Astrocyte of the hippocampus (primary cell): ENCODE results near the gene VAT1L.

Experiments
- DNase-seq: peaks from one replicate; pipeline ENCODE4 v3.0.0; 2011; ENCODE audit warnings: low read depth, low spot score

VAT1L gene

DNA sequence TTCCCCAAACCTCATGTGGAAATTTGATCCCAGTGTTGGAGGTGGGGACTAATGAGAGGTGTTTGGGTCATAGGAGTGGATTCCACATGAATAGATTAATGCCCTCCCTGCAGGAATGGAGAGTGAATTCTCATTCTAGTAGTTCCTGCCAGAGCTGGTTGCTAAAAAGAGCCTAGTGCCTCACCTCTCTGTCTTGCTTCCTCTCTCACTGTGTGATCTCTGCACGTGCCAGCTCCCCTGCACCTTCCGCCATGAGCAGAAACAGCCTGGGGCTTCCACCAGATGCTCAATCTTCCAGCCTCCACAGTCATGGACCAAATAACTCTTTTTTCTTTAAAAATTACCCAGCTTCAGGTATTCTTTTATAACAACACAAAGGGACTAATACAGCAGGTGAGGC is 161.1 kb downstream of the VAT1L start:
- DNase-seq = no peak

GRCh38 chr16:77951788-77952187 is 163.4 kb downstream of the VAT1L start:
- DNase-seq = peak; percentile 15

GRCh38 chr16:77955127-77955526 is 166.8 kb downstream of the VAT1L start:
- no peak for DNase-seq

GRCh38 chr16:77956231-77956630 is 167.9 kb downstream of the VAT1L start:
- no peak for DNase-seq

DNA sequence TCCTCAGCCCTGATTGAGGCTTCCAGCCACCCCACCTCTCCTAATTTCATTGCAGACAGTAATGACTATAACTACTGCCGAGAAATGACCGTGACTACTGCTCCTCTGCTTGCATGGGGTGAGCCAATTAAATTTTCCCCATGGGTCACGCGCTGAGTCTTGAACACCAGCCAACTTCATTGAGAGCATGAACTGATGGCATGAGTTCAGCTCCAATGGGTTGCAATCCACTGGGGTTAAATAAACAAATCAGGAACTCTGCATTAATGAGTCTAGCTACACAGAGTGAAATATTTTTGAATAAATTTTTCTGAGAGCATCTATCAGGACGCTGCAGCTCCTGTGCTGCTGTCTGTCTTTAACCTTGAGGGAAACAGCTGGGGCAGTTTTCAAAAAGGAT is 172.4 kb downstream of the VAT1L start:
- DNase-seq = peak; percentile 36

DNA sequence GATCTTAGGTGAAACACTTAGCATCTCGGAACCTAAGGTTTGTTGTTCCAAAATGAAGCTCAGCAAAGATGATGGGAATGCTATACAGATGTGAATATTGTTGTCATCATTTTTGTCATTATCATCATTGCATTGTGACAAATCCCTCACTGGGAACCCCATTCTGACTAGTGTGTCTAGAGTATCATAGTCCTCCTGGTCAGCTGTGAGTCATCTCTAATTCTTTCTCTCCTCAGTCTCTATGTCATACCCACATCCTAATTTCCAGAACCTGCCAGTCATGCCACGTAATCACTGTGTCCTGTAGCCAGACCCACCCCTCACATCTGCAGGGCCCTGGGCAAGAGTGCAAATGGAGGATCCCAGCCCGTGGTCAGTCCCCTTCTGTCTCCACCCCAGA is 173.4 kb downstream of the VAT1L start:
- DNase-seq = peak; percentile 11

GRCh38 chr16:77962689-77963088 is 174.3 kb downstream of the VAT1L start:
- no peak for DNase-seq

GRCh38 chr16:77963185-77964044 is 175.1 kb downstream of the VAT1L start:
- DNase-seq = peak; percentile 29

GRCh38 chr16:77965346-77965745 is 177.0 kb downstream of the VAT1L start:
- no peak for DNase-seq

- no peak for DNase-seq
These were observed 178.9 kb downstream of the VAT1L start for GRCh38 chr16:77967054-77967904.

- DNase-seq = no peak
These were observed 181.5 kb downstream of the VAT1L start for GRCh38 chr16:77969861-77970260.

DNA sequence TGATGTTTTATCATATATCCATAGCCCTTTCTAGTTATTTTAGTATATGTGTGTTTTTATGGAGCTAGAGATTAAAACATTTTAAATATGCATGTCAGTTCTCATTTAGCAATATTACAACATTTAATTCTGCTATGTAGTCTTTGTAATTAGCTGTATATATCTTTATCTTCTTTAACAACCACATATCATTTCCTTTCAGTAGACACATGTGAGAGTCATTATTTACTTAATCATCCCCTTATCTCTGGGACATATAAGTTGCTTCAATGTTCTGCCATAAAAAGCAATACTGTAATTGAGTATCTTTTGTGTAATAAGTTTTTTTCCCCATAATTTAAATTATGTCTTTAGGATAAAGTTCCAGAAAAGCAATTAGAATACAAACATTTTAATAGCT is 182.0 kb downstream of the VAT1L start:
- no peak for DNase-seq

DNA sequence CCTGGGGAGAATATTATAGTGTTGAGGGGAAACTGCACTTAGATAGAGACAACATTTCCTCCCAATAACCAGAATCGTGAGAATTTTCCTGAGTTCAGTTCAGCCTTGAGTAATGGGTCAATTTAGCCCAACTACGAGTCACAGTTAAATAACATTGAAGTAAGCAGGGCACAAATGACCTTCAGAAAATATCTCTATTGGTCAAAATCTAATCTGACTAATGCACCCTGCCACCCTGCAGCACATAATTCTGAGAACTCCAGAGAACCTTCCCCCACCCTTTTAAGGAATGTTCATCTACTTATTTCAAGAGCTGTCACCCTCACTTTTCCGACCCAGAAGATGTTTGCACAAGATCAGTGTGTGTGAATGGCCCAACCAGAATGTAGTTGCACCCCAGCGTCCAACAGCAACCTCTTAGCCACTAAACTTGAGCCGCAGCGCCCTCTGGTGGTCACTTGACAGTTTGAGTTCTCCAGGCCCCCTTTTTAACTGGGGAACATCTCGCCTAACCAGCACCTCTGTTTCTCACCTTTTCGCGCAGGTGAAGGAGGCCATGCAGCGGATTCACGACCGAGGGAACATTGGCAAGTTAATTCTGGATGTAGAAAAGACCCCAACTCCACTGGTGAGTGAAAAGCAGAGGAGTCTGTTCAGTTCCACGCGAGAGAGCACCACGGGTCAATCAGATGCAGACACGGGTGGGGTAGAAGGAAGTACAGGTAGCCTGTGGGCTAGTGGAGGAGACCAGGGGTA is 183.1 kb downstream of the VAT1L start:
- DNase-seq = peak; percentile 84

DNA sequence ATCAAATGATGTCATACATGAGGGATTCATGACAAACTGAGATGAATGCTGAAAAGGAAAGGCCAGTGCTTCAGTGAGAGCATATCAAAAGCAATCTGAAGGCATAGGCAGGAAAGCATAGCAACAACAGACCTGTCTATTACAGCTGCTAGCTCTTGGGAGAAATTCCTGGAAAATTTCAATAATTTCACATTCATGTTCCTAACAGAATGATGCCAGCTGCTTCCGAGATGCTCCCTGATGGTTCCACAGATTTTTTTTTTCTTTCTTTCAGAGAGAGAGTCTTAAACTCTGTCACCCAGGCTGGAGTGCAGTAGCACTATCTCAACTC is 183.7 kb downstream of the VAT1L start:
- no peak for DNase-seq

DNA sequence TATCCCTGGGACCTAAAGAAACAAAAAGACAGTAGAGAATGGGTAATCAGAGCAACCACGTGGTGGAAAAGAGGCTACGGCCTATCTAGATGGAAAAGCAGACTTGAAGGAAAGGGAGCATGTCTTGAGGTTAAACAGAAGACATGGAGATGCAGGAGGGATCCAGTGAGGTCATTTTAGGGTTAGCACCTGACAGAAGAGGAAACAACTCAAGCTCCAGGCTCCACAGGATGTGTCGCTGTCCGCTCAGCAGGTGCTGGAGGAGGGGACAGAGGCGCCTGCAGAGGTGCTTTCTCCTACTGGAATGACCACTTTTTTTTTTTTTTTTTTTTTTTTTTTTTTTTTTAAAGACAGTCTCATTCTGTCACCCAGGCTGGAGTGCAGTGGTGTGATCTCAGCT is 186.5 kb downstream of the VAT1L start:
- peak; percentile 55 for DNase-seq

DNA sequence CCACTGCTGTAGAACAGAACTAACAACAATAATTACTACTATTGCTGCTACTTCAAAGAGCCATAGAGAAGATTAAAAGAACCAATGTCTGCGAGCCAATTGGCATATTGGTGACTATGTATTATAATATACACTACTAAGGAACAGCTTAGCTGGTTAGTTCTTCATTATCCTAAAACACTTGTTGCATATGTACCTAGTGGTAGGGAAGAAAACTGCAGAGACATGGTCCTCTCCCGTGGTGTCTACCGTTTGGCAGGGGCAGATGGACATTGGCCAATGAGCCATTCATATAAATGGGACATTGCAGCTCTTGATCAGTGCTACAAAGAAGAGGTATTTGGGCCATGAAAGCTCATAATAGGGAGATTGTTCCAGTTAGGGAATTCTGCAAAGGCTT is 187.6 kb downstream of the VAT1L start:
- DNase-seq = no peak

- DNase-seq = no peak
These were observed 189.0 kb downstream of the VAT1L start for GRCh38 chr16:77977339-77977738.

DNA sequence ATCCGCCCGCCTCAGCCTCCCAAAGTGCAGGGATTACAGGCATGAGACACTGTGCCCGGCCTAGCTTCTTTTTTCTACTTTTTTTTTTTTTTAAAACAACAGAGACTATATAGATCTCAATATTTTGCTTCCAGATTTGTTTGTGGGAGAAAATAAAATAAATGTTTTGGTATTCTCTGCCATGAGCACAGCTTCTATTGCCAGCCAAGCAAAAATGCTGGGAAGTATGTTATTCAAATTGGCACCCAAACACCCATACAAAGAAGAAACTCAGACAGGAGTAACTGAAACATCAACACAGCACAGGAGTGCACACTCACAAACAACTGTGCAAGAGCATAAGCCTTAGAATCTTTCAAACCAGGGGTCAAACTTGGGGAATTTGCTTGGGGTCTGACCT is 196.7 kb downstream of the VAT1L start:
- no peak for DNase-seq

GRCh38 chr16:77986011-77986740 is 197.8 kb downstream of the VAT1L start:
- no peak for DNase-seq

DNA sequence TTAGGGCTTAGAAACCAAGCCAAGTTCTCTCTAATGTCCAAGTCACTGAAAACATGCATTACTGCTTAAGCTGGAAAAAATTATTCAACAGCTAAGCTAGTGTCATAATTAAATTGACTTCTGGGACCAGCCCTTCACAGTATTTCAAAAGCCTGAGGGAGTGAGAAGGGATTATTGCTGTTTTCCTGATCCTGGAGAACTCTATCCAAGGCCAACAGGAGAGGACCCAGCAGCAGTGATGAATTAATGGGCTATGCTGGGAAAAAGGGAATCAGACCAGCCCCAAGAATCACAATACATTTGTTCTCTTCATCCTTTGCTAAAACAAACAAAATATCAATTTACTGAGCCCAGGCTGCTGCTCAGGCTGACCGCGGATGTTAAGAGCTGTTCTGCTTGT is 199.4 kb downstream of the VAT1L start:
- DNase-seq = no peak

DNA sequence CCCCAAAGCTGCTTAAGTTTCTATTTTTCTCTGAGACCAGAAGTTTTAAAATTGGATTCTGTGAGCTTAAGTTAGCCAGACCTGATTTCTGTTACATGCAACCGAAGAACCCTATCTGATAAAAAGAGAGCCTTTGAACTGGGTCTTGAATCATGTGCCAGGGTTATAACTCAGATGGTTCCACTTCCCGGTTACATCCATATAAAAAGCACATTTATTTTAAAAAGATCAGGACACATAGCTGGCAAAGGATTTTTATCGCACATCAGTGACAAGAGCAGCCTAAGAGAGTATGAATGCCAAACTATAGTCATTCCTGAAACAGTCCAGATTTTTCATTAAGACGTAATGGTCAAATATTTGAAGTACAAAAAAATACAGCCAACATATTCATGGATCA is 201.5 kb downstream of the VAT1L start:
- DNase-seq = no peak

DNA sequence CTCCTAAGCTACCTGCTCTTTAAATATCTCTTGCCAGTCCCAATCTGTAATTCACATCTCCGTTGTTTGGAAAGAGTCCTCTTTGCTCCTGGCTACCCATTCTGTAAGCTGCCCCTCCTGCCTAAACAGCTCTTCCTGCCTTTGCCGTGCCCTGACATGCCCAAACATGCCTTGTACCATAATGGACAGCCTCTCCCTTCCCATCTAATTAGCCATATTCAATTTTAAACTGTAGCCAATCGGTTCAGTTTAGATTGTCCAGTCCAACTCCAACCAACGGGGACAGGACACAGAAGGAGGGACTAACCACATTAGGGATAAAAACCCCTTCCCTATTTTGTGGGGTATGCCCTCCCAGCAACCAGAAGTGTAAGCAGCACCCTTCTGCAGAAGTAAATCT is 203.3 kb downstream of the VAT1L start:
- no peak for DNase-seq
